H1 (cell line): ENCODE measurements around the gene CENPO. TPM values are rescaled to one million over a fixed set of nuclear protein-coding genes. Genes with fewer than 3 reads are reported as not detected.

Source experiments
- CTCF ChIA-PET: fragments of 300-600 bp; sonication (Branson Sonifier 250); formaldehyde crosslinking; loops from one replicate; lab custom pipeline; 2021; ENCODE audit not compliant: partially characterized antibody; lab: Charles Lee
- POLR2A ChIA-PET: fragments of 300-600 bp; sonication (Branson Sonifier 250); formaldehyde crosslinking; loops from one replicate; lab custom pipeline; 2021; ENCODE audit warnings: inconsistent platforms; ENCODE audit not compliant: partially characterized antibody; lab: Charles Lee
- DNase-seq, 2 experiments: peaks; one replicate each; pipeline versions ENCODE4 v3.0.0 to v3.0.0-alpha.2; 2010 to 2022; ENCODE audit warnings: low spot score in 2 of 2, low read depth in 1 of 2, mixed read lengths in 1 of 2
- FAIRE-seq: peaks from 2 replicates; lab custom pipeline; 2011; peaks lifted over from hg19 to GRCh38; lab: Jason Lieb, UNC
- H2AFZ ChIP-seq: 2 replicates; pipeline ENCODE4 v1.8.1; 2012; ENCODE audit warnings: low read length, inconsistent platforms
- H2AK5ac ChIP-seq: 2 replicates; pipeline ENCODE4 v1.6.1; 2013; ENCODE audit warnings: low read depth, low read length
- H2BK120ac ChIP-seq: replicated peaks from 2 replicates; pipeline ENCODE3; 2013; ENCODE audit warnings: low read depth, low read length, inconsistent platforms
- H2BK12ac ChIP-seq: 2 replicates; pipeline ENCODE4 v1.6.1; 2013; ENCODE audit warnings: low read depth, low read length
- H2BK15ac ChIP-seq: 2 replicates; pipeline ENCODE4 v1.6.1; 2013; ENCODE audit warnings: low read length
- H2BK20ac ChIP-seq: 2 replicates; pipeline ENCODE4 v1.6.1; 2013; ENCODE audit warnings: low read length
- H2BK5ac ChIP-seq: 2 replicates; pipeline ENCODE4 v1.6.1; 2013; ENCODE audit warnings: low read depth, low read length
- H3K14ac ChIP-seq: 2 replicates; pipeline ENCODE4 v1.6.1; 2013; ENCODE audit warnings: inconsistent platforms; ENCODE audit not compliant: insufficient read length
- H3K18ac ChIP-seq: 2 replicates; pipeline ENCODE4 v1.6.1; 2013; ENCODE audit warnings: low read length; ENCODE audit errors: extremely low read depth
- H3K23ac ChIP-seq: 2 replicates; pipeline ENCODE4 v1.6.1; 2013; ENCODE audit warnings: inconsistent platforms; ENCODE audit not compliant: insufficient read length
- H3K23me2 ChIP-seq: 2 replicates; pipeline ENCODE4 v1.6.1; 2013; ENCODE audit warnings: low read depth, low read length
- H3K27ac ChIP-seq: 2 replicates; pipeline ENCODE4 v1.6.1; 2011; ENCODE audit warnings: low read depth, low read length, inconsistent platforms
- H3K27me3 ChIP-seq, 4 experiments: replicated peaks in 1 of 4; 1 replicate in 1 of 4; 2 replicates in 3 of 4; pipeline versions ENCODE4 v1.6.1 to v1.8.1; 2011 to 2013; ENCODE audit warnings: low read length in 3 of 4, mild to moderate bottlenecking in 3 of 4, inconsistent platforms in 2 of 4, mixed read lengths in 2 of 4, moderate library complexity in 1 of 4; ENCODE audit not compliant: control insufficient read depth in 3 of 4, insufficient read depth in 3 of 4; ENCODE audit errors: extremely low read depth in 1 of 4
- H3K36me3 ChIP-seq, 4 experiments: 2 replicates each; pipeline versions ENCODE4 v1.6.1 to v1.8.1; 2011 to 2013; ENCODE audit warnings: mild to moderate bottlenecking in 4 of 4, low read length in 3 of 4, moderate library complexity in 2 of 4, control low read depth in 1 of 4, inconsistent platforms in 1 of 4; ENCODE audit not compliant: insufficient read depth in 4 of 4, control insufficient read depth in 2 of 4
- H3K4ac ChIP-seq: replicated peaks from 2 replicates; pipeline ENCODE3; 2013; ENCODE audit warnings: low read length, low read depth, mixed read lengths, inconsistent platforms; ENCODE audit not compliant: insufficient read length
- H3K4me1 ChIP-seq, 4 experiments: replicated peaks in 1 of 4; 1 replicate in 1 of 4; 2 replicates in 3 of 4; pipeline versions ENCODE4 v1.6.1 to v1.8.1; 2011 to 2013; ENCODE audit warnings: low read length in 3 of 4, inconsistent platforms in 2 of 4, mixed read lengths in 1 of 4; ENCODE audit not compliant: insufficient read depth in 4 of 4, control insufficient read depth in 3 of 4
- H3K4me2 ChIP-seq, 2 experiments: 2 replicates each; pipeline versions ENCODE4 v1.6.1 to v1.8.1; 2011 to 2013; ENCODE audit warnings: low read depth in 2 of 2, low read length in 2 of 2, control low read depth in 1 of 2, inconsistent platforms in 1 of 2, mild to moderate bottlenecking in 1 of 2; ENCODE audit not compliant: insufficient read depth in 1 of 2
- H3K4me3 ChIP-seq, 4 experiments: fragments of 200-600, 300-600 bp in 1 of 4; sonication (generic), shearing (Covaris generic), sonication (Bioruptor Twin) in 1 of 4; 2 replicates each; pipeline versions ENCODE4 v1.5.1 to v1.8.1; 2011 to 2016; ENCODE audit warnings: low read length in 4 of 4, low read depth in 3 of 4, control low read depth in 2 of 4, inconsistent platforms in 2 of 4, mild to moderate bottlenecking in 2 of 4, mixed read lengths in 1 of 4, moderate library complexity in 1 of 4; ENCODE audit not compliant: insufficient read depth in 2 of 4; ENCODE audit errors: extremely low read depth in 1 of 4
- H3K56ac ChIP-seq: replicated peaks from 2 replicates; pipeline ENCODE3; 2013; ENCODE audit warnings: low read depth, mild to moderate bottlenecking, mixed read lengths, low read length, inconsistent platforms; ENCODE audit not compliant: insufficient read length
- H3K79me1 ChIP-seq: 2 replicates; pipeline ENCODE4 v1.6.1; 2013; ENCODE audit warnings: low read depth, low read length, control low read depth
- H3K79me2 ChIP-seq, 2 experiments: 2 replicates each; pipeline versions ENCODE4 v1.6.1 to v1.8.1; 2012 to 2013; ENCODE audit warnings: low read length in 2 of 2, mild to moderate bottlenecking in 2 of 2, inconsistent platforms in 1 of 2; ENCODE audit not compliant: insufficient read depth in 2 of 2, control insufficient read depth in 1 of 2
- H3K9ac ChIP-seq, 4 experiments: replicated peaks in 1 of 4; 1 replicate in 1 of 4; 2 replicates in 3 of 4; pipeline versions ENCODE4 v1.6.1 to v1.8.1; 2011 to 2013; ENCODE audit warnings: low read depth in 3 of 4, low read length in 3 of 4, control low read depth in 2 of 4, mild to moderate bottlenecking in 2 of 4, moderate library complexity in 2 of 4, inconsistent platforms in 1 of 4; ENCODE audit errors: extremely low read depth in 1 of 4
- H3K9me3 ChIP-seq, 2 experiments: 2 replicates each; pipeline versions ENCODE4 v1.6.1 to v1.8.1; 2012 to 2013; ENCODE audit warnings: mild to moderate bottlenecking in 2 of 2, moderate library complexity in 2 of 2, control low read depth in 1 of 2, inconsistent platforms in 1 of 2, low read depth in 1 of 2, low read length in 1 of 2, mixed read lengths in 1 of 2; ENCODE audit not compliant: insufficient read depth in 2 of 2
- H4K20me1 ChIP-seq, 2 experiments: replicated peaks in 1 of 2; 2 replicates each; pipeline versions ENCODE3 to v1.8.1; 2011 to 2013; ENCODE audit warnings: inconsistent platforms in 2 of 2, low read length in 2 of 2, mild to moderate bottlenecking in 1 of 2; ENCODE audit not compliant: insufficient read depth in 2 of 2, control insufficient read depth in 1 of 2
- H4K5ac ChIP-seq: 2 replicates; pipeline ENCODE4 v1.6.1; 2013; ENCODE audit warnings: low read length, low read depth, mixed read lengths, inconsistent platforms; ENCODE audit not compliant: insufficient read length
- H4K8ac ChIP-seq: 2 replicates; pipeline ENCODE4 v1.8.0; 2013; ENCODE audit warnings: mild to moderate bottlenecking, moderate library complexity, low read length, inconsistent platforms; ENCODE audit not compliant: insufficient read depth; ENCODE audit errors: extremely low read depth
- H4K91ac ChIP-seq: replicated peaks from 2 replicates; pipeline ENCODE3; 2013; ENCODE audit warnings: low read length, mixed read lengths, inconsistent platforms; ENCODE audit not compliant: insufficient read length
- POLR2A ChIP-seq, 2 experiments: IDR thresholded peaks; 1 replicate in 1 of 2; 2 replicates in 1 of 2; pipeline ENCODE4 v1.6.1; 2011; ENCODE audit warnings: low read depth in 2 of 2, low read length in 2 of 2, mild to moderate bottlenecking in 2 of 2; ENCODE audit errors: control extremely low read depth in 1 of 2
- POLR2AphosphoS5 ChIP-seq: IDR thresholded peaks from 2 replicates; pipeline ENCODE4 v1.6.1; 2011; ENCODE audit warnings: low read depth, low read length
- ZNF274 ChIP-seq: IDR thresholded peaks from 2 replicates; pipeline ENCODE4 v1.7.0; 2012; ENCODE audit warnings: low read length, borderline replicate concordance; ENCODE audit errors: extremely low read depth
- WGBS, 2 experiments: shearing (Covaris generic) in 1 of 2; methylation state at CpG; one replicate each; pipeline versions ENCODE4 v1.1.6 to v1.1.7; 2013 to 2015; ENCODE audit warnings: low lambda C conversion rate in 2 of 2, mixed read lengths in 2 of 2, inconsistent platforms in 1 of 2, low coverage in 1 of 2, missing lambda C conversion rate in 1 of 2; ENCODE audit not compliant: insufficient replicate concordance in 2 of 2, insufficient coverage in 1 of 2, insufficient read length in 1 of 2; ENCODE audit errors: extremely low coverage in 1 of 2, missing lambda C conversion rate in 1 of 2; 5-methylcytosine and 5-hydroxymethylcytosine counted together
- polyA plus RNA-seq, 7 experiments: library from polyadenylated mRNA; depleted of rRNA in 3 of 7; stranded (reverse) in 5 of 7; unstranded in 2 of 7; fragments of >200 nt in 5 of 7; fragments of 200-250 nt in 2 of 7; gene quantifications; 1 replicate in 5 of 7; 2 replicates in 1 of 7; 4 replicates in 1 of 7; pipeline versions ENCODE4 v1.2.1 to v1.2.3, GENCODE V29; 2011 to 2013; ENCODE audit warnings: missing spikeins in 2 of 7, mixed read lengths in 2 of 7
- total RNA-seq: library from RNA; stranded (reverse); fragmentation: NEBNext Ultra II Directional; extraction: Animal tissue kit (Norgen Biotek cat#: 25700); gene quantifications from 2 replicates; pipeline ENCODE4 v1.2.1, GENCODE V29; 2021

Gene CENPO
- total and polyA plus RNA-seq, 2 of the 8 experiments (the other 6 are each of a cell fraction or from before 2014, with no cell fraction given) = 34.4 to 46.3 TPM

DNA sequence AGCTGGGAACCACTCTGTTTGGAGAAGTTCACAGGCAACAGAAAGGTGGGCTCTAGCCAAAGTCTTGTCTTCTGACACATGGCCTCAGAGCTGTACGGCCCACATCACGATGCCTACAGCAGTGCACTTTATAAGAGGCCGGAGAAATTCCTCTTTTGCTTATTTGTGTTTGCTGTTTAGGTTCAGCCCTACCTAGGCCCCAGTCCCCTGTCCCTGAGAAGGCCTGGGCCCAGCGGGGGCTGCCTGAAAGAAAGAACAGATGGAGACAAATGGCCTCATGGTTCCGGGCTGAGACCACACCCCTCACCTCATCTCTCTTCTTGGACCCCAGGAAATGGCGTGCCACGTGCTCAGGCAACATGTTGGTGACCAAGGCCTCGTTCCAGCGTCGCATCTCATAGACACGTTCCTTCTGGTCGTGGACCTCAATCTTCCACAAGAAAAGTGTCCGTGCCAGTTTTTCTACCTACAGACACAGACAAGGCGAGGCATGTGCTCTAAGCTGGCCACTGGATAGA is 30.9 kb downstream of the CENPO start:
- DNase-seq (peak in 1 of 2 experiments; percentile 39), FAIRE-seq (no peak)
- Histone ChIP-seq H3K27ac (no peak overlapping the region), H3K4ac (no peak overlapping the region), H3K23ac (no peak overlapping the region), H2AK5ac (peak overlapping the region; percentile 93), H3K4me1 (peaks cover 15 to 35% (median 25%) of the 10 kb centered on the region in 4 experiments), H3K4me3 (no peak overlapping the region), H2BK5ac (peak overlapping the region; percentile 15; the same call in 1 of the 2 replicates), H2BK20ac (no peak overlapping the region), H2BK15ac (no peak overlapping the region), H3K36me3 (peaks cover 7 to 42% (median 32%) of the 10 kb centered on the region in 4 experiments), H3K14ac (no peak overlapping the region), H3K79me2 (no peaks in the 10 kb centered on the region), H3K9ac (no peak overlapping the region), H4K8ac (no peak overlapping the region), H4K5ac (no peak overlapping the region), H3K27me3 (no peaks in the 10 kb centered on the region), H4K20me1 (peaks cover 3 to 5% of the 10 kb centered on the region in 2 experiments), H2BK120ac (no peak overlapping the region), H3K79me1 (peaks cover 3% of the 10 kb centered on the region; the same call in 1 of the 2 replicates), H4K91ac (no peak overlapping the region), H3K4me2 (no peak overlapping the region), H3K9me3 (0 out of 4 replicates have a peak, but pooled peaks cover 0 to 3% of the 10 kb centered on the region in 2 experiments), H3K56ac (no peak overlapping the region), H2AFZ (no peak overlapping the region), H3K23me2 (peaks cover 3% of the 10 kb centered on the region; the same call in 1 of the 2 replicates), H2BK12ac (no peak overlapping the region), H3K18ac (no peak overlapping the region)
- 96% methylated on average over 14 of the region's 14 CpGs; no CpG with 5 or more reads in 1 of the 2 experiments for WGBS, 2 experiments
- ChIA-PET CTCF (interaction anchor here (0.9 to 3.2 kb wide), 7 partner anchors 9 to 414 kb away, joined by 3 to 8 read pairs (median 4); no protein-coding TSS in a partner anchor), POLR2A (interaction anchor here (1.3 to 1.5 kb wide), 2 partner anchors 9 to 25 kb away, joined by 3 to 5 read pairs; no protein-coding TSS in a partner anchor)
- TF ChIP-seq POLR2AphosphoS5 (0 out of 2 replicates have a peak, but pooled peaks have one; percentile 23), POLR2A (IDR thresholded peaks at IDR 0.05; ENCODE audit: control extremely low read depth in 1 of 2, low read depth in 2 of 2, low read length in 2 of 2) (0 out of 3 replicates have a peak, but pooled peaks of 1 of the 2 experiments have one; percentile 26), ZNF274 (no peak)
